SK-N-MC (cell line): ENCODE results near the gene PYM1.

Experiments used
- EZH2 ChIP-seq: fragments of 200-600 bp; sonication (generic); IDR thresholded peaks from one replicate; pipeline ENCODE4 v1.6.1; 2017; ENCODE audit warnings: antibody characterized with exemption
- FOXP2 ChIP-seq: optimal IDR thresholded peaks from 2 replicates; pipeline ENCODE3; 2011; ENCODE audit warnings: mild to moderate bottlenecking, moderate library complexity; ENCODE audit not compliant: insufficient read depth; ENCODE audit errors: extremely low read length, control extremely low read depth
- POLR2AphosphoS5 ChIP-seq: IDR thresholded peaks from 2 replicates; pipeline ENCODE4 v1.6.1; 2012; ENCODE audit warnings: mild to moderate bottlenecking, low read depth, low read length, borderline replicate concordance

- TF ChIP-seq EZH2 (no peak), POLR2AphosphoS5 (no peak), FOXP2 (no peak)
These were observed 66.3 kb downstream of the PYM1 start for GRCh38 chr12:55861396-55861795.
